ENCODE measurements around the gene DSP. TPM values are rescaled to one million over a fixed set of nuclear protein-coding genes. Genes with fewer than 3 reads are reported as not detected.

Gene DSP
- total RNA-seq, 1 experiment from 2014 or later, result 76.1 TPM

DNA sequence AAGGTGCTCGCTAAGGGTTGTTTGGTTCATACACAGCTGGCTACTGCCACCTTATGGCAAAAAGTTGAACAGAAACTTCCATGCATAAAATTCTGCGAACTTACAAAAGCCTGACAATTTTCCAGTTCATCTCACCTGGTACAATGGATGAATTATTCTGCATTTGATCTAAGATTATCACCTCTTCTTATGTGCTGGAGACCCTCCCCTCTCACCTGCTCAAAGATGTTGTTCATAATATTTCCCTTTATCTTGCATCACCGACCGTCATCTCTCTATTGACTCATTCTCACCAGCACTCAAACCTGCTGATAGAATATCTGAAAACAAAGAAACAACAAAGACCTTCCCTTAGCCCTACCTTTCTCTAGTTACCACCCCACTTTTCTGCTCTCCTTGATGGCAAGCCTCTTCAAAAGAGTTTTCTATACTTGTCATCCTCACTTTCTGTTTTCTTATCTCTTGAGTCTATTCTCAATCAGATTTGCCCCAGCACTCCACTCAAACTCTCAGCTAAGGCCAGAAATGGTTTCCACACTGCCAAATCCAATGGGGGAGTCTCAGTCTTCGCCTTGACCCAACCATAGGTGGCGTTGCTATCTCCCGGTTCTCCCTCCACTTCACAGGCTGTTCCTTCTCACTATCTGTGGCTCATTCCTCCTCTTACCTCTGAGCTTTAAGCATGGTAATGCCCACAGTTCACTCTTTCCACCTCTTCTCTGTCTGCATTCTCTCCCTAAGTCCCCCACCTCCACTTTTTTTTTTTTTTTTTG lies 74.3 kb downstream of the DSP start:
- peak overlapping the region; percentile 46; the same call in 1 of the 2 replicates for H3K27ac Mint-ChIP-seq
- no peaks in the 10 kb centered on the region for H3K9me3 Mint-ChIP-seq
- ATAC-seq, result peak; percentile 76
- no peak overlapping the region for H3K4me3 Mint-ChIP-seq
- peaks cover 5% of the 10 kb centered on the region for H3K4me1 Mint-ChIP-seq
- H3K36me3 Mint-ChIP-seq, result peaks cover 6% of the 10 kb centered on the region
- TF ChIP-seq, protein P1, sequence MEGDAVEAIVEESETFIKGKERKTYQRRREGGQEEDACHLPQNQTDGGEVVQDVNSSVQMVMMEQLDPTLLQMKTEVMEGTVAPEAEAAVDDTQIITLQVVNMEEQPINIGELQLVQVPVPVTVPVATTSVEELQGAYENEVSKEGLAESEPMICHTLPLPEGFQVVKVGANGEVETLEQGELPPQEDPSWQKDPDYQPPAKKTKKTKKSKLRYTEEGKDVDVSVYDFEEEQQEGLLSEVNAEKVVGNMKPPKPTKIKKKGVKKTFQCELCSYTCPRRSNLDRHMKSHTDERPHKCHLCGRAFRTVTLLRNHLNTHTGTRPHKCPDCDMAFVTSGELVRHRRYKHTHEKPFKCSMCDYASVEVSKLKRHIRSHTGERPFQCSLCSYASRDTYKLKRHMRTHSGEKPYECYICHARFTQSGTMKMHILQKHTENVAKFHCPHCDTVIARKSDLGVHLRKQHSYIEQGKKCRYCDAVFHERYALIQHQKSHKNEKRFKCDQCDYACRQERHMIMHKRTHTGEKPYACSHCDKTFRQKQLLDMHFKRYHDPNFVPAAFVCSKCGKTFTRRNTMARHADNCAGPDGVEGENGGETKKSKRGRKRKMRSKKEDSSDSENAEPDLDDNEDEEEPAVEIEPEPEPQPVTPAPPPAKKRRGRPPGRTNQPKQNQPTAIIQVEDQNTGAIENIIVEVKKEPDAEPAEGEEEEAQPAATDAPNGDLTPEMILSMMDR (IDR thresholded peaks at IDR 0.05), result peak; percentile 51; the same call in 1 of the 2 replicates
- TF ChIP-seq, protein P2, sequence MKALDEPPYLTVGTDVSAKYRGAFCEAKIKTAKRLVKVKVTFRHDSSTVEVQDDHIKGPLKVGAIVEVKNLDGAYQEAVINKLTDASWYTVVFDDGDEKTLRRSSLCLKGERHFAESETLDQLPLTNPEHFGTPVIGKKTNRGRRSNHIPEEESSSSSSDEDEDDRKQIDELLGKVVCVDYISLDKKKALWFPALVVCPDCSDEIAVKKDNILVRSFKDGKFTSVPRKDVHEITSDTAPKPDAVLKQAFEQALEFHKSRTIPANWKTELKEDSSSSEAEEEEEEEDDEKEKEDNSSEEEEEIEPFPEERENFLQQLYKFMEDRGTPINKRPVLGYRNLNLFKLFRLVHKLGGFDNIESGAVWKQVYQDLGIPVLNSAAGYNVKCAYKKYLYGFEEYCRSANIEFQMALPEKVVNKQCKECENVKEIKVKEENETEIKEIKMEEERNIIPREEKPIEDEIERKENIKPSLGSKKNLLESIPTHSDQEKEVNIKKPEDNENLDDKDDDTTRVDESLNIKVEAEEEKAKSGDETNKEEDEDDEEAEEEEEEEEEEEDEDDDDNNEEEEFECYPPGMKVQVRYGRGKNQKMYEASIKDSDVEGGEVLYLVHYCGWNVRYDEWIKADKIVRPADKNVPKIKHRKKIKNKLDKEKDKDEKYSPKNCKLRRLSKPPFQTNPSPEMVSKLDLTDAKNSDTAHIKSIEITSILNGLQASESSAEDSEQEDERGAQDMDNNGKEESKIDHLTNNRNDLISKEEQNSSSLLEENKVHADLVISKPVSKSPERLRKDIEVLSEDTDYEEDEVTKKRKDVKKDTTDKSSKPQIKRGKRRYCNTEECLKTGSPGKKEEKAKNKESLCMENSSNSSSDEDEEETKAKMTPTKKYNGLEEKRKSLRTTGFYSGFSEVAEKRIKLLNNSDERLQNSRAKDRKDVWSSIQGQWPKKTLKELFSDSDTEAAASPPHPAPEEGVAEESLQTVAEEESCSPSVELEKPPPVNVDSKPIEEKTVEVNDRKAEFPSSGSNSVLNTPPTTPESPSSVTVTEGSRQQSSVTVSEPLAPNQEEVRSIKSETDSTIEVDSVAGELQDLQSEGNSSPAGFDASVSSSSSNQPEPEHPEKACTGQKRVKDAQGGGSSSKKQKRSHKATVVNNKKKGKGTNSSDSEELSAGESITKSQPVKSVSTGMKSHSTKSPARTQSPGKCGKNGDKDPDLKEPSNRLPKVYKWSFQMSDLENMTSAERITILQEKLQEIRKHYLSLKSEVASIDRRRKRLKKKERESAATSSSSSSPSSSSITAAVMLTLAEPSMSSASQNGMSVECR (CRISPR knock-in tag; IDR thresholded peaks at IDR 0.05; ENCODE audit: borderline replicate concordance), result no peak
- peak; percentile 35 for DNase-seq (ENCODE audit: low spot score)
- ChIA-PET CTCF (interaction anchor here (0.5 to 2.7 kb wide), 35 partner anchors 9 to 920 kb away, joined by 3 to 22 read pairs (median 4); partner anchors contain the start of genes CAGE1 and RIOK1), POLR2A (interaction anchor here (0.6 to 0.7 kb wide), 3 partner anchors 9 to 361 kb away, joined by 3 read pairs; no protein-coding TSS in a partner anchor)
- no peaks in the 10 kb centered on the region for H3K27me3 Mint-ChIP-seq (ENCODE audit: low read depth)

DNA sequence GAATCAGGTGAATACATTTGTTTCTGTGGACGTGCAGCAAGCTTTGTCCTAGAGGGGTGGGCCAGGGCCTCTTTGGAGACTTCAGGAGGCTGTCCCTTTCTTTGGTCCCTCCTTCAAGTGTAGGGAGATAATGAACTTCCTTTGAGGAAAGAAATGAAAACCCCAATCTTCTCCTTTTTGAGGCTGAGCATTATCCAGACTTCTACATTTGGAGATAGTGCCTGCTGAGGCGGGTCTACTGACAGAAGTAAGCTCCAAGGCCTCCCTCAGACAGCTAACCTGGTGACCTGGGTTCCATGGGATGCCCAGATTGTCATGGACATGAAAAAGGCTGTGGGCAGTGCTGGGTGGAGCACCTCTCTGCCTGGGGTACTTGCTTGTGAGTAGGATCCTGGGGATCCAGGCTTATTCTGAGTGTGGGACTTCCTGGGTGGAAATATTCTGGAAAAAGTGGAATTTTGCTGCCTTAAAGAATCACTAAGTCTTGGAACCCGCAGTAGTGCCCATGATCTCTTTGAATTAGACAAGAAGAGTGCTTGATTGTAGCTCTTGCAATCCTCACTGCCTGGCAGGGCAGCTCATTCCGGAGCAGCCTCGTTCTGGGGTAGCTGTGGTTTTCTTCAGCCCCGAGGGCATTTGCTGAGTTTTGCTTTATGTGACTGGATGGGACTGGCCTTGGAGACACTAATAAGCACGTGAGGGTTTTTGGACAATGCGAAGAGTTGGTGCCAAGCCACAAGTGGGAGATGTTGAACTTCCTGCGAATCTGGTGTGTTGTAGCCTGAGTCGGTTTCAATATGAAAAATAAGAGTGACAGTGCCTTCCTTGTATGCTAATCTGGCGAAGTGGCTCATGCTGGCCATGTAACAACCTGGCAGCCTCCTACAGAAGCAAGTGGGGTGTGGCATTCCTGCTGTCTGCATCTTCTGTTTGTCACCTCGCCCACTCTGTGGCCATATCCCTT lies 76.6 kb downstream of the DSP start:
- DNase-seq (ENCODE audit: low spot score) (no peak), ATAC-seq (no peak)
- Mint-ChIP-seq H3K4me3 (no peak overlapping the region), H3K9me3 (no peaks in the 10 kb centered on the region), H3K4me1 (peaks cover 5% of the 10 kb centered on the region), H3K27ac (no peak overlapping the region), H3K27me3 (ENCODE audit: low read depth) (no peaks in the 10 kb centered on the region), H3K36me3 (peaks cover 1% of the 10 kb centered on the region; the same call in 1 of the 2 replicates)
- POLR2A ChIA-PET, result no interaction called here
- TF ChIP-seq RORB (CRISPR knock-in tag; IDR thresholded peaks at IDR 0.05), result no peak
- TF ChIP-seq, protein P3, sequence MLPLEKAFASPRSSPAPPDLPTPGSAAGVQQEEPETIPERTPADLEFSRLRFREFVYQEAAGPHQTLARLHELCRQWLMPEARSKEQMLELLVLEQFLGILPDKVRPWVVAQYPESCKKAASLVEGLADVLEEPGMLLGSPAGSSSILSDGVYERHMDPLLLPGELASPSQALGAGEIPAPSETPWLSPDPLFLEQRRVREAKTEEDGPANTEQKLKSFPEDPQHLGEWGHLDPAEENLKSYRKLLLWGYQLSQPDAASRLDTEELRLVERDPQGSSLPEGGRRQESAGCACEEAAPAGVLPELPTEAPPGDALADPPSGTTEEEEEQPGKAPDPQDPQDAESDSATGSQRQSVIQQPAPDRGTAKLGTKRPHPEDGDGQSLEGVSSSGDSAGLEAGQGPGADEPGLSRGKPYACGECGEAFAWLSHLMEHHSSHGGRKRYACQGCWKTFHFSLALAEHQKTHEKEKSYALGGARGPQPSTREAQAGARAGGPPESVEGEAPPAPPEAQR (CRISPR knock-in tag; IDR thresholded peaks at IDR 0.05), result no peak
- TF ChIP-seq, protein P4, sequence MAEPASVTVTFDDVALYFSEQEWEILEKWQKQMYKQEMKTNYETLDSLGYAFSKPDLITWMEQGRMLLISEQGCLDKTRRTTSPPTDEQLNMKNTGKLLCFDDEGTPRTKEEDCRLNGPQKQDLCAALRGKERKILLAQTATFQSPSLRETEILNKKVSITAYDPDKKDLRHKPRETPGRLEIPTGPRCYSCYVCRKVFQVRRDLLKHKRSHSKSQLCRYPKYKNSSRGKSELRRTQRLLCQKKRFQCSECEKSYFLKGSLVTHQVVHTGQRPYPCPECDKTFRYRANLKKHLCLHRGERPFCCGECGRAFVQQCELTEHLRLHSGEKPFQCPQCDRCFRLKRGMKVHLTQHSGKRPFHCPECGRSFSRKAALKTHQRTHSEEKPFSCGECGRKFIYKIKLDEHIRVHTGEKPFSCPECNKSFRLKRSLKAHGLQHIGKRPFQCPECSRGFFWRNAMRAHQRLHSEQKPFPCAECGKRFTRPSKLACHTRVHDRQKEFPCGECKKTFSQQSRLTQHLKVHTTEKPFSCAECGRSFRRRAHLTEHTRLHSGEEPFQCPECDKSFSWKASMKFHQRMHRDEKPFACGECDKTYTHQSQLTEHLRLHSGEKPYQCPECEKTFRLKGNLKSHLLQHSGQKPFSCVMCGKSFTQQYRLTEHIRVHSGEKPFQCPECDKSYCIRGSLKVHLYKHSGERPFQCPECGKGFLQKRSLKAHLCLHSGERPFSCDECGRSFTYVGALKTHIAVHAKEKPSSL (CRISPR knock-in tag; conservative IDR thresholded peaks at IDR 0.05), result no peak
- no peak for TF ChIP-seq ELF4 (CRISPR knock-in tag; IDR thresholded peaks at IDR 0.05; ENCODE audit: low read depth)
- TF ChIP-seq, protein P5, sequence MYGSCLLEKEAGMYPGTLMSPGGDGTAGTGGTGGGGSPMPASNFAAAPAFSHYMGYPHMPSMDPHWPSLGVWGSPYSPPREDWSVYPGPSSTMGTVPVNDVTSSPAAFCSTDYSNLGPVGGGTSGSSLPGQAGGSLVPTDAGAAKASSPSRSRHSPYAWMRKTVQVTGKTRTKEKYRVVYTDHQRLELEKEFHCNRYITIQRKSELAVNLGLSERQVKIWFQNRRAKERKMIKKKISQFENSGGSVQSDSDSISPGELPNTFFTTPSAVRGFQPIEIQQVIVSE (CRISPR knock-in tag; IDR thresholded peaks at IDR 0.05; ENCODE audit: borderline replicate concordance), result no peak
- no peak for TF ChIP-seq HMGA2 (CRISPR knock-in tag; IDR thresholded peaks at IDR 0.05)
- TF ChIP-seq, protein P6, sequence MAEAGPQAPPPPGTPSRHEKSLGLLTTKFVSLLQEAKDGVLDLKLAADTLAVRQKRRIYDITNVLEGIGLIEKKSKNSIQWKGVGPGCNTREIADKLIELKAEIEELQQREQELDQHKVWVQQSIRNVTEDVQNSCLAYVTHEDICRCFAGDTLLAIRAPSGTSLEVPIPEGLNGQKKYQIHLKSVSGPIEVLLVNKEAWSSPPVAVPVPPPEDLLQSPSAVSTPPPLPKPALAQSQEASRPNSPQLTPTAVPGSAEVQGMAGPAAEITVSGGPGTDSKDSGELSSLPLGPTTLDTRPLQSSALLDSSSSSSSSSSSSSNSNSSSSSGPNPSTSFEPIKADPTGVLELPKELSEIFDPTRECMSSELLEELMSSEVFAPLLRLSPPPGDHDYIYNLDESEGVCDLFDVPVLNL (CRISPR knock-in tag; IDR thresholded peaks at IDR 0.05; ENCODE audit: borderline replicate concordance, low read depth), result no peak
- TF ChIP-seq NR3C1 (CRISPR knock-in tag; conservative IDR thresholded peaks at IDR 0.05; ENCODE audit: low read depth), result no peak
- TF ChIP-seq, protein P7, sequence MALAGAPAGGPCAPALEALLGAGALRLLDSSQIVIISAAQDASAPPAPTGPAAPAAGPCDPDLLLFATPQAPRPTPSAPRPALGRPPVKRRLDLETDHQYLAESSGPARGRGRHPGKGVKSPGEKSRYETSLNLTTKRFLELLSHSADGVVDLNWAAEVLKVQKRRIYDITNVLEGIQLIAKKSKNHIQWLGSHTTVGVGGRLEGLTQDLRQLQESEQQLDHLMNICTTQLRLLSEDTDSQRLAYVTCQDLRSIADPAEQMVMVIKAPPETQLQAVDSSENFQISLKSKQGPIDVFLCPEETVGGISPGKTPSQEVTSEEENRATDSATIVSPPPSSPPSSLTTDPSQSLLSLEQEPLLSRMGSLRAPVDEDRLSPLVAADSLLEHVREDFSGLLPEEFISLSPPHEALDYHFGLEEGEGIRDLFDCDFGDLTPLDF (CRISPR knock-in tag; IDR thresholded peaks at IDR 0.05), result no peak
- TF ChIP-seq, protein P8, sequence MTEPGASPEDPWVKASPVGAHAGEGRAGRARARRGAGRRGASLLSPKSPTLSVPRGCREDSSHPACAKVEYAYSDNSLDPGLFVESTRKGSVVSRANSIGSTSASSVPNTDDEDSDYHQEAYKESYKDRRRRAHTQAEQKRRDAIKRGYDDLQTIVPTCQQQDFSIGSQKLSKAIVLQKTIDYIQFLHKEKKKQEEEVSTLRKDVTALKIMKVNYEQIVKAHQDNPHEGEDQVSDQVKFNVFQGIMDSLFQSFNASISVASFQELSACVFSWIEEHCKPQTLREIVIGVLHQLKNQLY (CRISPR knock-in tag; IDR thresholded peaks at IDR 0.05), result no peak
- TF ChIP-seq ZNF416 (CRISPR knock-in tag; IDR thresholded peaks at IDR 0.05), result no peak
- CTCF ChIA-PET, result interaction anchor here (0.8 to 1.1 kb wide), 2 partner anchors 109 to 191 kb away, joined by 3 to 4 read pairs; no protein-coding TSS in a partner anchor
